ENCODE measurements around the gene PIP5K1B.

The PIP5K1B gene

GRCh38 chr9:68717552-68718443 lies 12.8 kb downstream of the PIP5K1B start:
- H3K27me3 ChIP-seq (replicated peaks; ENCODE audit: insufficient read depth, low read length): no peaks in the 10 kb centered on the region
- H3K27ac ChIP-seq (ENCODE audit: low read length): no peak overlapping the region
- H3K79me2 ChIP-seq (ENCODE audit: low read length): peaks cover 68% of the 10 kb centered on the region

GRCh38 chr9:68719847-68720246 lies 14.8 kb downstream of the PIP5K1B start:
- Histone ChIP-seq H3K27ac (ENCODE audit: low read length) (no peak overlapping the region), H3K4me1 (ENCODE audit: low read length) (no peaks in the 10 kb centered on the region; the same call in 1 of the 2 replicates), H4K20me1 (ENCODE audit: insufficient read depth, low read length) (no peaks in the 10 kb centered on the region), H3K4me2 (ENCODE audit: low read depth, low read length) (no peak overlapping the region), H3K9me2 (replicated peaks; ENCODE audit: insufficient read depth, low read length) (no peaks in the 10 kb centered on the region), H3K9ac (ENCODE audit: low read length) (no peak overlapping the region), H3K9me3 (replicated peaks; ENCODE audit: insufficient read depth, low read length) (no peaks in the 10 kb centered on the region), H3K79me2 (ENCODE audit: low read length) (peaks cover 80% of the 10 kb centered on the region), H3F3A (ENCODE audit: insufficient read depth, low read length) (no peaks in the 10 kb centered on the region), H3K36me3 (replicated peaks; ENCODE audit: insufficient read depth, low read length) (no peaks in the 10 kb centered on the region), H2AFZ (ENCODE audit: low read length) (no peak overlapping the region), H3K27me3 (replicated peaks; ENCODE audit: insufficient read depth, low read length) (no peaks in the 10 kb centered on the region), H3K4me3 (ENCODE audit: low read length) (no peak overlapping the region)
- no peak for TF ChIP-seq EZH2phosphoT487 (IDR thresholded peaks at IDR 0.05; ENCODE audit: low read length)
- no peak for TF ChIP-seq CTCF (IDR thresholded peaks at IDR 0.05; ENCODE audit: low read length)
- no peak for TF ChIP-seq EZH2 (optimal IDR thresholded peaks at IDR 0.05; ENCODE audit: low read depth, low read length)
- no peak for DNase-seq

More at GRCh38 chr9:68717552-68718443, 12.8 kb downstream of the PIP5K1B start:
- TF ChIP-seq CTCF (IDR thresholded peaks at IDR 0.05; ENCODE audit: low read length) (no peak), EZH2phosphoT487 (IDR thresholded peaks at IDR 0.05; ENCODE audit: low read length) (no peak), EZH2 (optimal IDR thresholded peaks at IDR 0.05; ENCODE audit: low read depth, low read length) (no peak)
- H3K9me2 ChIP-seq (replicated peaks; ENCODE audit: insufficient read depth, low read length): no peaks in the 10 kb centered on the region
- no peaks in the 10 kb centered on the region for H3K9me3 ChIP-seq (replicated peaks; ENCODE audit: insufficient read depth, low read length)
- H3K36me3 ChIP-seq (replicated peaks; ENCODE audit: insufficient read depth, low read length): no peaks in the 10 kb centered on the region
- H3K4me2 ChIP-seq (ENCODE audit: low read depth, low read length): no peak overlapping the region
- no peaks in the 10 kb centered on the region for H4K20me1 ChIP-seq (ENCODE audit: insufficient read depth, low read length)
- no peaks in the 10 kb centered on the region; the same call in 1 of the 2 replicates for H3K4me1 ChIP-seq (ENCODE audit: low read length)
- no peaks in the 10 kb centered on the region for H3F3A ChIP-seq (ENCODE audit: insufficient read depth, low read length)
- no peak for DNase-seq
- no peak overlapping the region for H3K4me3 ChIP-seq (ENCODE audit: low read length)
- no peak overlapping the region for H3K9ac ChIP-seq (ENCODE audit: low read length)
- no peak overlapping the region for H2AFZ ChIP-seq (ENCODE audit: low read length)

DNA sequence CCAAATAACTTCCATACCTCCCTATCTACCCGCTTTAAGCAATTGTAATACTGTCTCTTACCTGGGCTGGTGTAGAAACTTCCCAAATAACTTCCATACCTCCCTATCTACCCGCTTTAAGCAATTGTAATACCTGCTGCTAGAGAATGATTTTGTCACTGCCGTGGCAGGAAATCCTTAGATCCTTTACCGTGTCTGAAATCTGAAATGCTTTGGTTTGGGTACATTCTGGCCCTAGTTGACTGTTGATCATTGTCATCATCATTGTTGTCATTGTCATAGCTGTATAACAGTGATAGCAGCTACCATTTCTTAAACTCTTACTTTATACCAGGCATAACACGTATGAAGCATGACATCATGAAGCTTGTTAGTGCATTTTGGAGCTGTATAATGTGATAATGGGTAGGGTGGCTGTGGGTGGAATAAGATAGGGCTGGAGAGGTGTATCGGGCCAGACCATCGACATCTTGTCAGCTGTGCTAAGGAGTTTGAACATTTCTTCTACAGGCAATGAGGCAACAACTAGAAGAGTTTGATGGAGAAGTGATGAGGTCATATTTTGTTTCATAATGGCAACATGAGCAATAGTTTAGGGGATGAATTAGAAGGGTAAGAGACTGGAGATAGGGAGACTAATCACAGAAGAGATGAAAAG lies 15.7 kb downstream of the PIP5K1B start:
- H4K20me1 ChIP-seq (ENCODE audit: insufficient read depth, low read length): no peaks in the 10 kb centered on the region
- H3K36me3 ChIP-seq (replicated peaks; ENCODE audit: insufficient read depth, low read length): no peaks in the 10 kb centered on the region
- no peak for DNase-seq
- H3K4me3 ChIP-seq (ENCODE audit: low read length): no peak overlapping the region
- no peaks in the 10 kb centered on the region for H3K9me3 ChIP-seq (replicated peaks; ENCODE audit: insufficient read depth, low read length)
- TF ChIP-seq EZH2 (optimal IDR thresholded peaks at IDR 0.05; ENCODE audit: low read depth, low read length) (no peak), EZH2phosphoT487 (IDR thresholded peaks at IDR 0.05; ENCODE audit: low read length) (no peak), CTCF (IDR thresholded peaks at IDR 0.05; ENCODE audit: low read length) (no peak)
- H3K79me2 ChIP-seq (ENCODE audit: low read length): peaks cover 81% of the 10 kb centered on the region
- no peak overlapping the region for H3K9ac ChIP-seq (ENCODE audit: low read length)
- H3F3A ChIP-seq (ENCODE audit: insufficient read depth, low read length): no peaks in the 10 kb centered on the region
- no peaks in the 10 kb centered on the region; the same call in 1 of the 2 replicates for H3K4me1 ChIP-seq (ENCODE audit: low read length)
- no peak overlapping the region for H3K4me2 ChIP-seq (ENCODE audit: low read depth, low read length)
- H3K9me2 ChIP-seq (replicated peaks; ENCODE audit: insufficient read depth, low read length): no peaks in the 10 kb centered on the region
- no peaks in the 10 kb centered on the region for H3K27me3 ChIP-seq (replicated peaks; ENCODE audit: insufficient read depth, low read length)
- H3K27ac ChIP-seq (ENCODE audit: low read length): no peak overlapping the region
- H2AFZ ChIP-seq (ENCODE audit: low read length): no peak overlapping the region

Data from MM.1S (cell line).